BJ (cell line): ENCODE measurements around the gene MNX1. TPM values are rescaled to one million over a fixed set of nuclear protein-coding genes. Genes with fewer than 3 reads are reported as not detected.

Experiments used
- CTCF ChIA-PET: fragments of 350-600 bp; formaldehyde crosslinking; extraction: SDS; loops from one replicate; lab custom pipeline; 2021; ENCODE audit warnings: antibody characterized with exemption, inconsistent platforms; lab: Yijun Ruan, JAX
- POLR2A ChIA-PET: fragments of 300-600 bp; sonication (Branson Sonifier 250); formaldehyde crosslinking; extraction: SDS; loops from one replicate; lab custom pipeline; 2021; ENCODE audit warnings: antibody characterized with exemption; lab: Charles Lee
- DNase-seq: peaks from one replicate; pipeline ENCODE4 v3.0.0-alpha.2; 2011; ENCODE audit warnings: low read depth
- H3K27me3 ChIP-seq: 2 replicates; pipeline ENCODE4 v1.6.0; 2011; ENCODE audit warnings: low read length; ENCODE audit not compliant: control insufficient read depth, insufficient read depth
- H3K36me3 ChIP-seq: 2 replicates; pipeline ENCODE4 v1.5.1; 2011; ENCODE audit warnings: low read length; ENCODE audit not compliant: control insufficient read depth, insufficient read depth
- H3K4me3 ChIP-seq: 2 replicates; pipeline ENCODE4 v1.5.1; 2011; ENCODE audit warnings: low read depth, mild to moderate bottlenecking, control low read depth, low read length
- CTCF ChIP-seq: IDR thresholded peaks from 2 replicates; pipeline ENCODE4 v1.5.1; 2011; ENCODE audit warnings: low read depth, mild to moderate bottlenecking, control low read depth, inconsistent platforms, low read length, moderate library complexity; ENCODE audit not compliant: insufficient read depth
- polyA plus RNA-seq: library from polyadenylated mRNA; depleted of rRNA; stranded (reverse); fragments of >200 nt; gene quantifications from 2 replicates; pipeline ENCODE4 v1.2.3, GENCODE V29; 2011

The MNX1 gene
- polyA plus RNA-seq, 1 experiment, result not detected

GRCh38 chr7:157037635-157038034, 27.2 kb upstream of the MNX1 start:
- DNase-seq, result no peak
- POLR2A ChIA-PET, result no interaction called here
- CTCF ChIA-PET, result no interaction called here
- Histone ChIP-seq H3K27me3 (peaks cover 4% of the 10 kb centered on the region; the same call in 1 of the 2 replicates), H3K36me3 (no peaks in the 10 kb centered on the region), H3K4me3 (no peak overlapping the region)
- no peak for TF ChIP-seq CTCF

GRCh38 chr7:157037028-157037427, 26.6 kb upstream of the MNX1 start:
- no peaks in the 10 kb centered on the region for H3K36me3 ChIP-seq
- TF ChIP-seq CTCF, result no peak
- no peak overlapping the region for H3K4me3 ChIP-seq
- ChIA-PET CTCF (no interaction called here), POLR2A (no interaction called here)
- H3K27me3 ChIP-seq, result peaks cover 5% of the 10 kb centered on the region; the same call in 1 of the 2 replicates
- DNase-seq, result no peak

GRCh38 chr7:157035979-157036378, 25.5 kb upstream of the MNX1 start:
- CTCF ChIA-PET, result no interaction called here
- POLR2A ChIA-PET, result no interaction called here
- peaks cover 5% of the 10 kb centered on the region; the same call in 1 of the 2 replicates for H3K27me3 ChIP-seq
- DNase-seq, result no peak
- TF ChIP-seq CTCF, result no peak
- H3K4me3 ChIP-seq, result no peak overlapping the region
- H3K36me3 ChIP-seq, result no peaks in the 10 kb centered on the region

- Histone ChIP-seq H3K4me3 (no peak overlapping the region), H3K36me3 (no peaks in the 10 kb centered on the region), H3K27me3 (peaks cover 4% of the 10 kb centered on the region; the same call in 1 of the 2 replicates)
- no peak for DNase-seq
- CTCF ChIA-PET, result no interaction called here
- TF ChIP-seq CTCF, result no peak
- POLR2A ChIA-PET, result no interaction called here
These were observed 24.8 kb upstream of the MNX1 start for GRCh38 chr7:157035302-157035701.

DNA sequence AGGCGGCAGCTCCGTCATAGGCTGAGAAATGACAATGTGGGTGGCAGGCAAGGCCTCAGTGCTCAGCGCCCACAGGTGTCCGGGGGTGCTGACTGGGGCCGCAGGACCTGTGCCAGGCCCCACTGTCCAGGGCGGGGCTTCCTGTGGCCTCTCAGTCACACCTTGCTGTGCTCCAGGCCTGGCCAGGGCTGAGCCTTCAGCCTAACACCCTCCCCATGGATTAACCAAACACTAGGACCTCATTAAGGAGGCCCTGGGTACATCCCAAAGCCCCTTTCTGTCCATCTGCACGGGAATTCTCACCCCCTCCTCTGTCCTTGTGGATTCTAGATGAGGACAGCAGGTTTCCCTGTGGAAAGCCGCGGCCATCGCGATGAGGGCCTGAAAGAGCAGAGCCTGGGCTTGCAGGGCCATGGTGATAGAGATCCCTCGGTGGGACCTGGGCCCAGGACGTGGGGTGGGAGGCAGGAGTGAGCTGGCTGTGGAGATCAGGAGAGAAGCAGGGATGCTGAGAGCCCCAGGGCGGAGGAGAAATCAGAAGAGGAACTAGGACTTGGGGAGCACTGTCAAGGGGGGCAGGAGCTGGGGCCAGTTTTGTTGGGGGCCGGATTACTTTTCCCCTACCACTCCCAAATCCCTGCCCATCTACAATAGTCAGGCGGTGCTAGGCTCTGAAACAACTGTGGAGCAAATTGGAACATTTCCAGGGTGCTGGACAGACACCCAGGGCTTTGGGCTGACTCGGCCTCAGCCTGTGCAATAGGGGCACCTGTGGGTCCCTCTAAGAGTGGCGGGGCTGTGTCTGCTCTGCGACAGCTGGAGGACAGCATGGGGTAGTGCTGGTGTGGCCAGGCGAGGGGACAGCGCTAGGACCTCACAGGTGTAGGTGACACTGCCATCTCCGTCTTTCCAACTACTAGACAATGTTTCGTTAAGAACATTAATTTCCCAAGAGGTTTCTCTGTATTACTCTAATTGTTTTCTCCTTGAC, 23.3 kb upstream of the MNX1 start:
- POLR2A ChIA-PET, result no interaction called here
- TF ChIP-seq CTCF, result no peak

More for the DNA sequence above, 23.3 kb upstream of the MNX1 start:
- DNase-seq, result no peak
- CTCF ChIA-PET, result no interaction called here
- no peaks in the 10 kb centered on the region for H3K36me3 ChIP-seq
- H3K27me3 ChIP-seq, result peaks cover 4% of the 10 kb centered on the region; the same call in 1 of the 2 replicates
- H3K4me3 ChIP-seq, result no peak overlapping the region
